Measurements from ENCODE around the gene SURF2. TPM values are rescaled to one million over a fixed set of nuclear protein-coding genes. Genes with fewer than 3 reads are reported as not detected.
A peak's percentile ranks its signal among the peaks of the same experiment; 100 is the strongest.

Gene SURF2
- total and polyA plus RNA-seq, 2 experiments from 2014 or later, result 6.3 to 23.4 TPM

GRCh38 chr9:133400292-133400691, 43.9 kb downstream of the SURF2 start:
- no peaks in the 10 kb centered on the region for H3K79me2 ChIP-seq (ENCODE audit: insufficient read depth)
- 82 to 83% methylated on average over 11 to 12 of the region's 12 CpGs for WGBS, 2 experiments (ENCODE audit: low coverage in 1 of 2, low lambda C conversion rate in 2 of 2, missing lambda C conversion rate in 2 of 2)
- TF ChIP-seq EZH2 (IDR thresholded peaks at IDR 0.05; ENCODE audit: insufficient read depth, poor library complexity, severe bottlenecking), result no peak
- TF ChIP-seq EZH2phosphoT487 (IDR thresholded peaks at IDR 0.05; ENCODE audit: insufficient read depth, low read depth), result no peak
- no peaks in the 10 kb centered on the region for H3K9me3 ChIP-seq (ENCODE audit: low read depth)
- no peak overlapping the region for H3K27ac ChIP-seq
- in situ Hi-C loops (cut with MboI), result no loop called here
- no peaks in the 10 kb centered on the region for H3K36me3 ChIP-seq (ENCODE audit: low read depth)
- no peak overlapping the region for H2AFZ ChIP-seq
- H3K9ac ChIP-seq, result no peak overlapping the region
- H3K27me3 ChIP-seq (replicated peaks; ENCODE audit: insufficient read depth), result peaks cover 2% of the 10 kb centered on the region
- no peaks in the 10 kb centered on the region for H4K20me1 ChIP-seq (ENCODE audit: insufficient read depth)
- H3K9me2 ChIP-seq (ENCODE audit: insufficient read depth), result no peaks in the 10 kb centered on the region
- H3F3A ChIP-seq (ENCODE audit: insufficient read depth), result peaks cover under 1% of the 10 kb centered on the region; the same call in 1 of the 2 replicates
- H3K4me1 ChIP-seq (ENCODE audit: insufficient read depth), result peaks cover 2% of the 10 kb centered on the region; the same call in 1 of the 2 replicates
- DNase-seq, result no peak
- H3K4me3 ChIP-seq, result no peak overlapping the region
- no peak overlapping the region for H3K4me2 ChIP-seq (ENCODE audit: unreplicated experiment)

GRCh38 chr9:133401588-133401987, 45.2 kb downstream of the SURF2 start:
- no peak for DNase-seq
- no peak overlapping the region for H2AFZ ChIP-seq
- no peak overlapping the region for H3K9ac ChIP-seq
- no peaks in the 10 kb centered on the region for H3K9me2 ChIP-seq (ENCODE audit: insufficient read depth)
- H3K4me2 ChIP-seq (ENCODE audit: unreplicated experiment), result no peak overlapping the region
- peaks cover 12% of the 10 kb centered on the region for H3K4me1 ChIP-seq (ENCODE audit: insufficient read depth)
- no peaks in the 10 kb centered on the region for H3K79me2 ChIP-seq (ENCODE audit: insufficient read depth)
- H3K9me3 ChIP-seq (ENCODE audit: low read depth), result no peaks in the 10 kb centered on the region
- peaks cover 13% of the 10 kb centered on the region for H3F3A ChIP-seq (ENCODE audit: insufficient read depth)
- H4K20me1 ChIP-seq (ENCODE audit: insufficient read depth), result no peaks in the 10 kb centered on the region
- no peaks in the 10 kb centered on the region; the same call in 1 of the 2 replicates for H3K27me3 ChIP-seq (replicated peaks; ENCODE audit: insufficient read depth)
- H3K36me3 ChIP-seq (ENCODE audit: low read depth), result no peaks in the 10 kb centered on the region; the same call in 1 of the 2 replicates
- H3K27ac ChIP-seq, result no peak overlapping the region
- no peak for TF ChIP-seq EZH2phosphoT487 (IDR thresholded peaks at IDR 0.05; ENCODE audit: insufficient read depth, low read depth)
- 85 to 90% methylated on average over 6 of the region's 6 CpGs for WGBS, 2 experiments (ENCODE audit: low coverage in 1 of 2, low lambda C conversion rate in 2 of 2, missing lambda C conversion rate in 2 of 2)
- no peak overlapping the region for H3K4me3 ChIP-seq
- in situ Hi-C loops (cut with MboI), result no loop called here

GRCh38 chr9:133402689-133403088, 46.3 kb downstream of the SURF2 start:
- Histone ChIP-seq H3K9me2 (ENCODE audit: insufficient read depth) (no peaks in the 10 kb centered on the region), H3K9ac (no peak overlapping the region), H4K20me1 (ENCODE audit: insufficient read depth) (no peaks in the 10 kb centered on the region), H3K4me2 (ENCODE audit: unreplicated experiment) (no peak overlapping the region), H3K27me3 (replicated peaks; ENCODE audit: insufficient read depth) (no peaks in the 10 kb centered on the region; the same call in 1 of the 2 replicates), H2AFZ (no peak overlapping the region), H3F3A (ENCODE audit: insufficient read depth) (peaks cover 14% of the 10 kb centered on the region), H3K36me3 (ENCODE audit: low read depth) (no peaks in the 10 kb centered on the region; the same call in 1 of the 2 replicates), H3K79me2 (ENCODE audit: insufficient read depth) (no peaks in the 10 kb centered on the region), H3K4me3 (no peak overlapping the region), H3K9me3 (ENCODE audit: low read depth) (no peaks in the 10 kb centered on the region), H3K27ac (no peak overlapping the region), H3K4me1 (ENCODE audit: insufficient read depth) (peaks cover 12% of the 10 kb centered on the region)
- in situ Hi-C loops (cut with MboI), result no loop called here
- no peak for DNase-seq
- TF ChIP-seq EZH2 (IDR thresholded peaks at IDR 0.05; ENCODE audit: insufficient read depth, poor library complexity, severe bottlenecking) (no peak), EZH2phosphoT487 (IDR thresholded peaks at IDR 0.05; ENCODE audit: insufficient read depth, low read depth) (no peak)
- 83 to 88% methylated on average over 3 to 7 of the region's 7 CpGs for WGBS, 2 experiments (ENCODE audit: low coverage in 1 of 2, low lambda C conversion rate in 2 of 2, missing lambda C conversion rate in 2 of 2)

GRCh38 chr9:133403766-133404453, 47.6 kb downstream of the SURF2 start:
- DNase-seq, result peak; percentile 33
- 84 to 88% methylated on average over 15 to 16 of the region's 16 CpGs for WGBS, 2 experiments (ENCODE audit: low coverage in 1 of 2, low lambda C conversion rate in 2 of 2, missing lambda C conversion rate in 2 of 2)
- no peaks in the 10 kb centered on the region for H3K79me2 ChIP-seq (ENCODE audit: insufficient read depth)
- in situ Hi-C loops (cut with MboI), result no loop called here
- no peaks in the 10 kb centered on the region for H3K27me3 ChIP-seq (replicated peaks; ENCODE audit: insufficient read depth)
- H3K9me2 ChIP-seq (ENCODE audit: insufficient read depth), result no peaks in the 10 kb centered on the region
- no peaks in the 10 kb centered on the region for H3K9me3 ChIP-seq (ENCODE audit: low read depth)
- H3K36me3 ChIP-seq (ENCODE audit: low read depth), result peaks cover 8% of the 10 kb centered on the region
- H4K20me1 ChIP-seq (ENCODE audit: insufficient read depth), result no peaks in the 10 kb centered on the region
- no peak overlapping the region for H3K4me3 ChIP-seq
- H2AFZ ChIP-seq, result no peak overlapping the region
- H3K4me2 ChIP-seq (ENCODE audit: unreplicated experiment), result no peak overlapping the region
- peaks cover 12% of the 10 kb centered on the region for H3K4me1 ChIP-seq (ENCODE audit: insufficient read depth)
- H3F3A ChIP-seq (ENCODE audit: insufficient read depth), result peaks cover 14% of the 10 kb centered on the region
- no peak overlapping the region for H3K27ac ChIP-seq
- no peak for TF ChIP-seq EZH2 (IDR thresholded peaks at IDR 0.05; ENCODE audit: insufficient read depth, poor library complexity, severe bottlenecking)
- no peak for TF ChIP-seq EZH2phosphoT487 (IDR thresholded peaks at IDR 0.05; ENCODE audit: insufficient read depth, low read depth)
- H3K9ac ChIP-seq, result no peak overlapping the region

Measured in GM23248 (cell line).